Activated CD4-positive, alpha-beta T cell treated with anti-CD3 and anti-CD28 coated beads for 1 hour (primary cell): ENCODE measurements around the gene RPS6KA5.

Source experiments
- DNase-seq: peaks from one replicate; pipeline ENCODE4 v3.0.0-alpha.2; 2020

The RPS6KA5 gene

DNA sequence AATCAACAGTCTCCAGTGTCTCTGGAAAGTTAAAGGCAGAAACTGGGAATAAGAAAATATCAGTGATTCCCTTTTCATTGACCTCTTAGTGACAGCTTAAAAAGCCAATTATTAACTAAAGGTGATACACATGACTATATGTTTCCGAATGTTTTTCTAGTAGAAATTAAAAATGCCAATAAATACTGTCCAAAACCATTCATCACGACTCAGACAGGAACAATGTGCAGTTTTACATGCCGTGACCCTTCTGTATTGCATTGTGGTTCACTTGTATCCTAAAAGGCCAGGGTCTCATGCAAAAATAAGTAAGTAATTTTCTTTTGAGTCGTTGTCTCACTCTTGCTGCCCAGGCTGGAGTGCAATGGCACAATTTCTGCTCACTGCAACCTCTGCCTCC, 138.3 kb downstream of the RPS6KA5 start:
- no peak for DNase-seq

DNA sequence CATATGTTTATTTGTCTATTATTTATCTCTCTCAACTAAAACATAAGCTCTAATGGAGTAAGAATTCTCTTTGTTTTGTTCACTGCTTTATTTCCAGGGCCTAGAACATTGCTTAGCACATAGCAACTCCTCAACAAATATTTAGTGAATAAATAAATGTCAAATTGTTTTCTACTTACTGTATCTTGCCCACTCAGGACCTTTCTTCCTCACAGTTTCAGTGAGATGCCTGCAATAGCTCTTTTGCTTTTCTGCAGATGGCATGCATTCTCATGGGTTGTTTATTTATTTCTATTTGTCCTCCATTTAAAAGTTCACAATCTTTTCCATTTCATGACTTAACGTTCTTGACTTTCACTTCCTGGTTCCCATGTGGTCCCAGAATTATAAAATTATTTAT, 149.3 kb downstream of the RPS6KA5 start:
- no peak for DNase-seq

DNA sequence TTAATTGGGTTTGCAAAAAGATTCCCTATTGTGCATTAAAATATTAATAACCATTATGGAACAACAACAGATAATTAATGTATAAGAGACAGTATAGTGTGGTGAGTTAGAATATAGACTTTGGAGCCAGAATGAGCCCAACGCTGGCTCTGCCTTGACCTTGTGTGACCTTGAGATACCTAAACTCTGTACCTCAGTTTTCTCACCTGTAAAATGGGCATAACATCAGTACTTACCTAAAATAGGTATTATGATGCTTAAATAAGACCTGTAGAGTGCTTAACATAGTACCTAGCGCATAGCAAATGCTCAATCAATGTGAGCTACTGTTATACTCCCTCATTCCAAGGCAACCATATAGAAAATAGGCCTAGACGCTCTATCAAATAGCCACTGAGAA, 153.3 kb downstream of the RPS6KA5 start:
- no peak for DNase-seq

GRCh38 chr14:90905531-90905930, 154.9 kb downstream of the RPS6KA5 start:
- no peak for DNase-seq

- peak; percentile 38 for DNase-seq
Observed at GRCh38 chr14:90903101-90903500, 157.3 kb downstream of the RPS6KA5 start.

DNA sequence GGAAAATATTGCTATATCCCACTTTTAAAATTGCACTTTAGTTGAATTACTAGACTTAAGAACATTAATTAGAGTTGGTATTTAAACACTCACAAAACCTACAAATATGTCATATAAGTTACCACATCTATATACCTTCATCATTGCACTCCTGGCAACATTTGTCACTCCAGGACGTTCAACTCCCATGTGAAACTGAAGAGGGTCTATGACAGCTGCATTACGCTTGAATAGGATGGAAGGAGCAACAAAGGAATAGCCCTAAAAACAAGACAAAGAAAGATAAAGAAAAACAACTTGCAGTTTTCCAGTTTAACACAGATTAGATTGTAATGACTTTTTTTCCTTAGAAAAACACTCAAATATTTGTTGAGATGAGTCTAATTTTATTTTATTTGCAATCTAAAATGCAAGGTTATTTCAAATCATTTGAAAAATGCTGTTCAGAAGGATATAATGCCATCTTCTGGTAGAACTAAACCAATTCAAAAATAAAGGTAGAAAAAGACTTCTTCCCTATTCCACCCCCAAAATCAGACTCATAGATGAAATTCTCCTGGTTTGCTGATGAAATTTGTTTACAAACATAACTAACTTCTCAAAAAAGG, 159.9 kb downstream of the RPS6KA5 start:
- no peak for DNase-seq

DNA sequence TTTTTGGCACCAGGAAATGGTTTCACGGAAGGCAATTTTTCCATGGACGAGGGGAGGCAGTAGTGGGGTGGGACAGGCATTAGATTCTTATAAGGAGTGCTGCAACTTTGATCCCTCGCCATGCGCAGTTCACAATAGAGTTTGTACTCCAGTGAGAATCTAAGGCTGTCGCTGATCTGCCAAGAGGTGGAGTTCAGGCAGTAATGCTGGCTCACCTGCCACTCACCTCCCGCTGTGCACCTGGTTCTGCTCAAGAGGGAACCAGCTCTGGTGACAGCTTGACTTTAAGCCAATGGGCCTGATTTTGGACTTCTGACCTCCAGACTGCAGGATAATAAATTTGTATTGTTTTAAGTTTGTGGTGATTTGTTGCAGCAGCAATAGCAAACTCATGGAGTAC, 163.4 kb downstream of the RPS6KA5 start:
- no peak for DNase-seq

GRCh38 chr14:90894241-90894640, 166.2 kb downstream of the RPS6KA5 start:
- DNase-seq: no peak

DNA sequence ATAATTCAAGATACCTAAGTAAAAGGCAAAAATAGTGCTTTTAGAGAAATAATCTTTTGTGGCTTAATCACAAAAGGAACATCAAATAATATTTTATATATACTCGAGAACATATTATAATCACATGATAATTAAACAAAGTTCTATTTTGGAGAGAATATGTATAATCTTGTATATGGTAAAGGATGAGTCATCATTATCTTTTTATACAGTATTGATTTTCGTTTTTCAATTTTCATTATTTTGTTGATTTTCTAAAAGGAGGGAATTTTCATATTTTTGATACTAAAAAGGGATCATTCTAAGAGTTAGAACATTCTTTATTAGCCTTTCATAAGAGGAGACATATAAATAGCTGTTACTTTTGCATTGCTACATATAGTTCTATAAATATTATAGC, 166.9 kb downstream of the RPS6KA5 start:
- DNase-seq: no peak

- no peak for DNase-seq
Observed at GRCh38 chr14:90892970-90893369, 167.5 kb downstream of the RPS6KA5 start.

GRCh38 chr14:90891326-90891725, 169.1 kb downstream of the RPS6KA5 start:
- no peak for DNase-seq

- DNase-seq: no peak
Observed at GRCh38 chr14:90890322-90891020, 170.0 kb downstream of the RPS6KA5 start.

GRCh38 chr14:90886297-90886815, 174.1 kb downstream of the RPS6KA5 start:
- DNase-seq: no peak

- DNase-seq: no peak
Observed at GRCh38 chr14:90883782-90884181, 176.7 kb downstream of the RPS6KA5 start.

DNA sequence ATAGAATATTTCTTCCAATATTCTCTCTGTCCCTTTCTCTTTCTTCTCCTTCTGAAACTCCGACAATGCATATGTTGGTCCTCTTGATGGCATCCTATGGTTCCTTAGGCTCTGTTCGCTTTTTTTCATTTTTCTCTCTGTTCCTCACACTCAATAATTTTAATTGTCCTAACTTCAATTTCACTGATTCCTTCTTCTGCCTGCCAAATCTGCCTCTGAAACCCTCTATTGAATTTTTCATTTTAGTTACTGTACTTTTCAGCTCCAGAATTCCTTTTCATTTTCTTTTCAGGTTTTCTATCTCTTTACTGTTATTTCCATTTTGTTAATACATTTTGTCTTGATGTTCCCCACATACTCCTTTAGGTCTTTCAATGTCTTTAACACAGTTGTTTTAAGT, 177.2 kb downstream of the RPS6KA5 start:
- no peak for DNase-seq

GRCh38 chr14:90880282-90880681, 180.2 kb downstream of the RPS6KA5 start:
- DNase-seq: no peak

DNA sequence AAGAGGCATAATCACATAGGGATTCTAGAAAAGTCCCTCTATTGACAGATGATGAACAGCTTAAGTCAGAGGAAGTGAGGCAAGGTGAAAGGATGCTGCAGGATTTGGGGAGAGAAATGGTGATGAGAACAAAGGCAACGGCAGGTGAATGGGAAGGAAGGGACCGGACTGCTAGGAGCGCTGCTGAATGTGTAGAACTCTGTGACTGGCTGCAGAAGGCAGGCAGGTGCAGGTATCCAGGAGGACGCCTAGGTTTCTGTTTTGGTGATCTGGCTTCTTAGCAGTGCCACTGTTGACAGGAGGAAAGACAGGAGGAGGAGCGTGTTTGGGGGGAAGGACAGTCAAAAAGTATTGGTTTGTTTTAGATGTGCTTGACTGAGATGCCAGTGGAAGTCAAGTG, 185.8 kb downstream of the RPS6KA5 start:
- DNase-seq: no peak

DNA sequence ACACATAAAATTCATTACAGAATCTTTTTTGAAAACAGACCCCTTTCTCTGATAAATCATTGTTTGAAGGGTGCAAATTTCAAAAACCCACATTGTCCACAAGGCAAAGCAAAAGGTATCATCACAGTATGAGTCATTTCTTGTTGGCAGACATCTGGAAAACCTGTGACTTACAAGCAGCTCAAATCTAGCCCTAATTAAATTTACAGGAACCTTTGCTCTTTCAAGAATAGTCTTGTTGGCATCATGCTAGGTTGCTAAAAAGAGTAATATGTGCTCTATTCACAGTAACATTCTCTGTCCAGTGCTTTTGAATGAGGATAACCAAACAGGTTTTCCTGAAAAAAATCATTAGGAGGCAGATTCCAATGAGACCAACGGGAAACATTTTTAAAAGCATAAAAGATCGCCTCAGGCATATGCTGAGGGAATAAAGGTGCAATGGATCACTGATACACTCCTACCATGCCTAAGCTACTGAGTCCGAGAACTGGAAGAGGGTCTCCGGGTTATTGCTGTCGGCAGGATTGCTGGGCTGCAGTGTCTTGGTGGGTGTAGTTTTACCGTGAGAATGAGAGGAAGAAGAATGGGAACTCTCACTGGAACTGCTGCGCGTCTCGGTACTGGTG, 188.7 kb downstream of the RPS6KA5 start:
- DNase-seq: no peak

GRCh38 chr14:90870950-90871604, 189.4 kb downstream of the RPS6KA5 start:
- DNase-seq: no peak

DNA sequence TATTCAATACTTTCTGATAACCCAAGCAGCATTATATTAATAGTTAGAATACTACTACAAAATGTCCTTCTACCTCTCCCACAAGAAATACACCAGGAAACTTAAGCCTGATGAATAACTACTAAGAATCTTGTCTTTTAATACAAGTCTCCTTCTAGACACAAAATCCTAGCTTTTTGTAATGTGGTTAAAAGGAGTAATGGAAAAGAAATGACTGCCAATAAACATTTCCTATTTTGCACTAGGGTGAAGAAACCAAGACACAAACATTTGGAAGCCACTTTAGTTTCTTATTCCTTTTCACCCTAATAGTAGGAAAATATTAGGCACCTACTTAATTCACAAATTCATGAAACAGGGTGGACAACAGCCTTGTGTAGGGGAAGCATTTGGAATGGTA, 192.9 kb downstream of the RPS6KA5 start:
- no peak for DNase-seq

DNA sequence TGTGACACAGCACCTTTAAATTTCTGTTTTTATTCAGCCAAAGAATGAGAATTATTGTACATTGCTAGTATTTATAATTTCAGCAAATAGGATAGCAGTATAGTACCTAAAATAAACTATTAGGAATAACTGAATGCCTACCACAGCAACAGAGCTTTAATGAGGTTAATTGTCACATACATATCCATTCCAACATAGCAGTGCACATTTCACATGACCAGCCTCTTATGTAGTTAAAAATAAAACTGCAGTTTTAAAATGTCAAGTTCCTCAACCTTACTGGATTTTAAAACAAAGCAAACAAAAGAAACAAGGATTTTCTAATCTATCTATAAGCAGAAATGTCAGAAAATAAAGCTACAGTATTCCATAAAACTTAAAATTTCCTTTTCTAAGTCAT, 193.6 kb downstream of the RPS6KA5 start:
- no peak for DNase-seq

- no peak for DNase-seq
Observed at GRCh38 chr14:90864741-90865140, 195.7 kb downstream of the RPS6KA5 start.

DNA sequence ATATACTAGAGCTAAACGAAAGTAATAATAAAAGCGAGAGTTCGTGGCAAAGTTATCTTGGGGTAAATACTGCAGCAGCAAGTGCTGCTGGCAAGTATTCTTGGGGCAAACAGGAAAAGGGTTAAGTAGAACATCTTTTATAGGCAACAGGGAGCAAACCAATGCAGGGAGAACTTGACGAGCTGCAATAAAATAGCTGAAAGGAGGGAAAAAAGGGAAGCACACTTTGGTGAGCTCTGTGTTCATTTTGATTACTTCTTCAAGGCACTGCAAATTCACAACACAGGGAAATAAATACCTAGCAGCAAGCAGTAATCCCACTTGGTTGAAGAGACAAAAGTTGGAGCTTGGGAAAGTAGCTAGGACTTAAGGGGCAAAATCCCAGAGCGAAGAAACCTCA, 201.9 kb downstream of the RPS6KA5 start:
- no peak for DNase-seq

DNA sequence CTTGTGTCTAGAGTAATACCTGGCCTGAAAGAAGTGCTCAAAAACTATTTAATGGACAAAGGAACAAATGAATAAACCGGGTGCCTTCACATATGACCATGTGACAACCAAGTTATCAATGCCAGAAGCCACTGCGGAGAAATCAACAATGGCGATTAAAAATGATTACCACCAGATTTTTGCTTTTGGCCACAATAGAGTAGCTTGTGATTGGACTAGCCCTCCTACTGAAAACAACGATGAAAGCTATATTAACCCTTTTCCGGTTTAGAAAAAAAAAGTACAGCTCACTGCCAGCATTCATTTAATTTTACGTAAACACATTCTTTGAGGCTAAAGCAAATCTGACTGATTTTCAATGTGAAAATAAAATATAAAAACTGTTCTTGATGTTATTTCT, 202.6 kb downstream of the RPS6KA5 start:
- DNase-seq: no peak
